Measurements from ENCODE around the gene DLGAP1.
"Not testable (repeated sequence)": the region's sequence is repeated elsewhere in the genome, so short reads cannot be mapped to it uniquely, and the experiment has no call there.

DLGAP1 gene

GRCh38 chr18:3655254-3656050, 799.7 kb downstream of the DLGAP1 start:
- DNase-seq (ENCODE audit: low read depth), result no peak

- no peak for DNase-seq (ENCODE audit: low read depth)
These were observed 800.5 kb downstream of the DLGAP1 start for GRCh38 chr18:3654442-3655253.

- no peak for DNase-seq (ENCODE audit: low read depth)
These were observed 801.2 kb downstream of the DLGAP1 start for GRCh38 chr18:3653851-3654441.

- DNase-seq (ENCODE audit: low read depth), result no peak
These were observed 801.8 kb downstream of the DLGAP1 start for GRCh38 chr18:3653263-3653850.

- DNase-seq (ENCODE audit: low read depth), result peak; percentile 94
These were observed 802.5 kb downstream of the DLGAP1 start for GRCh38 chr18:3652380-3653262.

GRCh38 chr18:3651266-3651665, 803.8 kb downstream of the DLGAP1 start:
- DNase-seq (ENCODE audit: low read depth), result no peak

GRCh38 chr18:3650521-3651042, 804.5 kb downstream of the DLGAP1 start:
- not testable (repeated sequence) for DNase-seq (ENCODE audit: low read depth)

GRCh38 chr18:3649633-3650426, 805.3 kb downstream of the DLGAP1 start:
- peak; percentile 26 for DNase-seq (ENCODE audit: low read depth)

- no peak for DNase-seq (ENCODE audit: low read depth)
These were observed 805.9 kb downstream of the DLGAP1 start for GRCh38 chr18:3649135-3649632.

- DNase-seq (ENCODE audit: low read depth), result no peak
These were observed 806.5 kb downstream of the DLGAP1 start for GRCh38 chr18:3648641-3649040.

- DNase-seq (ENCODE audit: low read depth), result no peak
These were observed 806.9 kb downstream of the DLGAP1 start for GRCh38 chr18:3648200-3648599.

- no peak for DNase-seq (ENCODE audit: low read depth)
These were observed 807.5 kb downstream of the DLGAP1 start for GRCh38 chr18:3647636-3648035.

GRCh38 chr18:3645384-3646156, 809.5 kb downstream of the DLGAP1 start:
- DNase-seq (ENCODE audit: low read depth), result no peak

- DNase-seq (ENCODE audit: low read depth), result no peak
These were observed 820.7 kb downstream of the DLGAP1 start for GRCh38 chr18:3634250-3634939.

- DNase-seq (ENCODE audit: low read depth), result no peak
These were observed 823.2 kb downstream of the DLGAP1 start for GRCh38 chr18:3631887-3632286.

- no peak for DNase-seq (ENCODE audit: low read depth)
These were observed 828.1 kb downstream of the DLGAP1 start for GRCh38 chr18:3626929-3627458.

GRCh38 chr18:3625742-3626091, 829.4 kb downstream of the DLGAP1 start:
- no peak for DNase-seq (ENCODE audit: low read depth)

- peak; percentile 96 for DNase-seq (ENCODE audit: low read depth)
These were observed 830.0 kb downstream of the DLGAP1 start for GRCh38 chr18:3624935-3625741.

Data from non-pigmented ciliary epithelial cell (primary cell).